Osteoblast (primary cell): ENCODE data around the gene RHOF. TPM values are rescaled to one million over a fixed set of nuclear protein-coding genes. Genes with fewer than 3 reads are reported as not detected.

Experiments
- DNase-seq: peaks from one replicate; pipeline ENCODE4 v3.0.0; 2011; ENCODE audit warnings: low spot score, mixed read lengths; ENCODE audit not compliant: insufficient read length; ENCODE audit errors: missing footprints
- H2AFZ ChIP-seq: 2 replicates; pipeline ENCODE4 v1.6.0; 2011; ENCODE audit warnings: mild to moderate bottlenecking, low read length
- H3K27ac ChIP-seq: 2 replicates; pipeline ENCODE4 v1.5.1; 2011; ENCODE audit warnings: mild to moderate bottlenecking, low read depth, low read length, moderate library complexity
- H3K27me3 ChIP-seq: 2 replicates; pipeline ENCODE4 v1.6.0; 2012; ENCODE audit warnings: mild to moderate bottlenecking, control low read depth, inconsistent platforms, low read length, moderate library complexity; ENCODE audit not compliant: insufficient read depth
- H3K36me3 ChIP-seq: 2 replicates; pipeline ENCODE4 v1.5.1; 2011; ENCODE audit warnings: mild to moderate bottlenecking, low read length, control low read depth, moderate library complexity; ENCODE audit not compliant: insufficient read depth
- H3K4me1 ChIP-seq: 2 replicates; pipeline ENCODE4 v1.5.1; 2011; ENCODE audit warnings: mild to moderate bottlenecking, low read length, control low read depth, moderate library complexity; ENCODE audit not compliant: insufficient read depth
- H3K4me2 ChIP-seq: 2 replicates; pipeline ENCODE4 v1.6.0; 2011; ENCODE audit warnings: mild to moderate bottlenecking, low read length; ENCODE audit not compliant: insufficient read depth
- H3K4me3 ChIP-seq: fragments of 200-600 bp; sonication (generic); 3 replicates; pipeline ENCODE4 v1.5.1; 2012; ENCODE audit warnings: mild to moderate bottlenecking, low read length, inconsistent platforms; ENCODE audit not compliant: insufficient read depth
- H3K79me2 ChIP-seq: 2 replicates; pipeline ENCODE4 v1.6.0; 2012; ENCODE audit warnings: mild to moderate bottlenecking, low read length, control low read depth, inconsistent platforms; ENCODE audit not compliant: insufficient read depth
- H3K9me3 ChIP-seq: 2 replicates; pipeline ENCODE4 v1.5.1; 2011; ENCODE audit warnings: low read depth, low read length, control low read depth
- H4K20me1 ChIP-seq: 2 replicates; pipeline ENCODE4 v1.6.0; 2012; ENCODE audit warnings: mild to moderate bottlenecking, low read length, control low read depth; ENCODE audit not compliant: insufficient read depth
- total RNA-seq: library from RNA; depleted of rRNA; stranded (reverse); fragments of >200 nt; gene quantifications from 2 replicates; pipeline ENCODE4 v1.2.3, GENCODE V29; 2012
- TF ChIP-seq, protein P1 (sequence below): IDR thresholded peaks from 2 replicates; pipeline ENCODE4 v1.5.1; 2011; ENCODE audit warnings: mild to moderate bottlenecking, low read depth, low read length, moderate library complexity; ENCODE audit errors: extremely low read depth

RHOF gene
- total RNA-seq, 1 donor = 8.3 TPM

- Histone ChIP-seq H3K4me2 (no peak overlapping the region), H3K4me3 (no peak overlapping the region), H3K4me1 (peaks cover 23% of the 10 kb centered on the region), H4K20me1 (peaks cover 8% of the 10 kb centered on the region), H3K27me3 (no peaks in the 10 kb centered on the region), H3K36me3 (no peaks in the 10 kb centered on the region), H3K9me3 (no peaks in the 10 kb centered on the region), H2AFZ (no peak overlapping the region), H3K27ac (no peak overlapping the region), H3K79me2 (no peaks in the 10 kb centered on the region)
- TF ChIP-seq, protein P1, sequence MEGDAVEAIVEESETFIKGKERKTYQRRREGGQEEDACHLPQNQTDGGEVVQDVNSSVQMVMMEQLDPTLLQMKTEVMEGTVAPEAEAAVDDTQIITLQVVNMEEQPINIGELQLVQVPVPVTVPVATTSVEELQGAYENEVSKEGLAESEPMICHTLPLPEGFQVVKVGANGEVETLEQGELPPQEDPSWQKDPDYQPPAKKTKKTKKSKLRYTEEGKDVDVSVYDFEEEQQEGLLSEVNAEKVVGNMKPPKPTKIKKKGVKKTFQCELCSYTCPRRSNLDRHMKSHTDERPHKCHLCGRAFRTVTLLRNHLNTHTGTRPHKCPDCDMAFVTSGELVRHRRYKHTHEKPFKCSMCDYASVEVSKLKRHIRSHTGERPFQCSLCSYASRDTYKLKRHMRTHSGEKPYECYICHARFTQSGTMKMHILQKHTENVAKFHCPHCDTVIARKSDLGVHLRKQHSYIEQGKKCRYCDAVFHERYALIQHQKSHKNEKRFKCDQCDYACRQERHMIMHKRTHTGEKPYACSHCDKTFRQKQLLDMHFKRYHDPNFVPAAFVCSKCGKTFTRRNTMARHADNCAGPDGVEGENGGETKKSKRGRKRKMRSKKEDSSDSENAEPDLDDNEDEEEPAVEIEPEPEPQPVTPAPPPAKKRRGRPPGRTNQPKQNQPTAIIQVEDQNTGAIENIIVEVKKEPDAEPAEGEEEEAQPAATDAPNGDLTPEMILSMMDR = no peak
- no peak for DNase-seq
Observed at GRCh38 chr12:121787063-121788025, 6.1 kb downstream of the RHOF start.

DNA sequence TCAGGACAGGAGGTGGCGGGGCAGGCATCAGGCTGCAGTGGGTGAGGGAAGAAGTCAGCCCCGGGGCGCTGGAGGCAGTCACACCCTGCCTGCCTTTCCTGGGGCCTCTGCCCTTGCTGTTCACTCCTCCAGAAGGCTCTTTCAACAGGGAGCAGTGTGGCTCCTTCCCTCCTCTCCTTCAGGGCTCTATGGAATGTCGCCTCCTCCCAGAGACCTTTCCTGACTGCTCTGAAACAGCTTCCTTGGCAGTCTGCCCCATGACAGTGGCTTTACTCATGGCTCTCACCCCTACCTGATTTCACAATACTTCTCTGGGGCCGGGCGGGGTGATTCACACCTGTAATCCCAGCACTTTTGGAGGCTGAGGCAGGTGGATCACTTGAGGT is 7.1 kb downstream of the RHOF start:
- peak; percentile 91 for DNase-seq
- H3K4me3 ChIP-seq = no peak overlapping the region
- H4K20me1 ChIP-seq = peaks cover 15% of the 10 kb centered on the region
- no peak overlapping the region for H3K4me2 ChIP-seq
- no peaks in the 10 kb centered on the region for H3K36me3 ChIP-seq
- TF ChIP-seq, protein P1 = no peak
- no peaks in the 10 kb centered on the region for H3K9me3 ChIP-seq
- H3K4me1 ChIP-seq = peaks cover 32% of the 10 kb centered on the region
- H3K79me2 ChIP-seq = no peaks in the 10 kb centered on the region
- H3K27me3 ChIP-seq = no peaks in the 10 kb centered on the region
- H3K27ac ChIP-seq = no peak overlapping the region
- no peak overlapping the region for H2AFZ ChIP-seq

- no peaks in the 10 kb centered on the region for H3K27me3 ChIP-seq
- no peak overlapping the region for H2AFZ ChIP-seq
- peaks cover 3% of the 10 kb centered on the region for H3K36me3 ChIP-seq
- peak overlapping the region; percentile 47 for H3K27ac ChIP-seq
- TF ChIP-seq, protein P1 = no peak
- no peaks in the 10 kb centered on the region for H3K9me3 ChIP-seq
- DNase-seq = peak; percentile 95
- H4K20me1 ChIP-seq = peaks cover 15% of the 10 kb centered on the region
- H3K4me1 ChIP-seq = peaks cover 34% of the 10 kb centered on the region
- H3K79me2 ChIP-seq = no peaks in the 10 kb centered on the region
- peak overlapping the region; percentile 68 for H3K4me2 ChIP-seq
- no peak overlapping the region for H3K4me3 ChIP-seq
Observed at GRCh38 chr12:121784460-121784859, 9.0 kb downstream of the RHOF start.

- H3K4me3 ChIP-seq = no peak overlapping the region
- H3K36me3 ChIP-seq = peaks cover 3% of the 10 kb centered on the region
- H3K4me2 ChIP-seq = no peak overlapping the region
- peaks cover 34% of the 10 kb centered on the region for H3K4me1 ChIP-seq
- H3K27me3 ChIP-seq = no peaks in the 10 kb centered on the region
- no peak overlapping the region for H2AFZ ChIP-seq
- no peaks in the 10 kb centered on the region for H3K9me3 ChIP-seq
- H3K79me2 ChIP-seq = no peaks in the 10 kb centered on the region
- peak overlapping the region; percentile 8 for H3K27ac ChIP-seq
- TF ChIP-seq, protein P1 = no peak
- DNase-seq = no peak
- H4K20me1 ChIP-seq = peaks cover 15% of the 10 kb centered on the region
Observed at GRCh38 chr12:121783766-121784165, 9.7 kb downstream of the RHOF start.
